ENCODE data around the gene LRRC36.
"Not testable (repeated sequence)": the region's sequence is repeated elsewhere in the genome, so short reads cannot be mapped to it uniquely, and the experiment has no call there.

LRRC36 gene

DNA sequence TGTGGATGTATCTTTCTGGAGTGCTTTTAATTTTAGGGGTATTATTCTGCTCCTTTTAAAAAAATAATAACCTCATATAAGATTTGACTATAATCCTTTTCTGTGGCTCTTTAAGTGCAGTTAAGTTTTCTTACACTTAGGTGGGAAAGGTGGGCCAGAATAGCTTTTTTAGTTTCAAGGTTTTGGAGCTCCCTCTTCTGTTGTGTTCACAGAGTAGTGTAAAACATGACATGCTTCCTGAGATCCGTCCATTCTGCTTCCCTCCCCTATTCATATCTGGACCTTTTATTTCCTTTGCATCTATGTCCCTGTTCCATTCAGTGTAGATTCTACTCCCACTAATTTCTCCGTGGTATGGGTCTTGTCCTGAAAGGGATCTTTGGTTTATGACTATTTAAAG is 12.8 kb downstream of the LRRC36 start:
- in situ Hi-C loops (cut with MboI; ENCODE audit: low sequenced_read_pairs), result no loop called here

- in situ Hi-C loops (cut with MboI; ENCODE audit: low sequenced_read_pairs), result no loop called here
These were observed 14.6 kb downstream of the LRRC36 start for GRCh38 chr16:67341250-67341649.

DNA sequence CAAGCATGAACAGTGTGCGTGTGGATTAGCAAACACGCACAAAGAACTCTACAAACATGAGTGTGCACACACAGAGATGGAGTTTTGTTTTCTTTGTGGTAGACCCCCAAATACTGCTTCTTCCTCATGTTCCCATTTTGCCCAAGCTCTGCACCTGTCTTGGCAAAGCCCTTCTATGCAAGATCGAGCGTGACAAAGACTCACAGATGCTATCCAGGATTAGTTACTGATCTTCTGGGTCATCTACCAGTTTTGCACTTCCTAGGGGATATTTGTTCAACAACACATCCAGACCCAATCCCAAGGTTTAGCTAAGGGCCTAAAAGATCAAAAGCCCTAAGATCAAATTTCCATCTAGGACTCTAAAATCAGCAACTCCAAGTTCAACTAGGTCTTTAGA is 16.0 kb downstream of the LRRC36 start:
- in situ Hi-C loops (cut with MboI; ENCODE audit: low sequenced_read_pairs), result no loop called here

- in situ Hi-C loops (cut with MboI; ENCODE audit: low sequenced_read_pairs), result no loop called here
These were observed 18.8 kb downstream of the LRRC36 start for GRCh38 chr16:67345401-67345800.

- in situ Hi-C loops (cut with MboI; ENCODE audit: low sequenced_read_pairs), result no loop called here
These were observed 19.7 kb downstream of the LRRC36 start for GRCh38 chr16:67346341-67346740.

GRCh38 chr16:67349172-67349571 is 22.6 kb downstream of the LRRC36 start:
- in situ Hi-C loops (cut with MboI; ENCODE audit: low sequenced_read_pairs), result no loop called here

DNA sequence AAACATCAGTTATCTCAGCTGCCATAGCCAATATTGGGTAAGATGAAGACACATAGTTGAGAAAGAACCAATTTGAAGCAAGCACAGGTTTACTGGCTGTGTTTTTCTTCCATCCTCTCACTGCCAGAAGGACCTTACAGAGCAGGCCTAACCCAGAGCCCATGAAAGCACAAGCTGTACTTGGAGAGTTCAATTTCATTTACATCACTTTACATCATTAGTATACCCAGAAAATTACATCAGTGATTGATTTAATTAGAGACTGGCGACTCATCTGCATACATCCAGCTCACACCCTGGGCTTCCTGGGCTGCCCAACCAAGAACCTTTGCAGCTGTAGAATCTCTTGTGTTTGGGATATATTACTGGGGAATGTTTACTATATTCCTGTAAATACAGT is 23.7 kb downstream of the LRRC36 start:
- in situ Hi-C loops (cut with MboI; ENCODE audit: low sequenced_read_pairs), result no loop called here

GRCh38 chr16:67352463-67352862 is 25.8 kb downstream of the LRRC36 start:
- in situ Hi-C loops (cut with MboI; ENCODE audit: low sequenced_read_pairs), result not testable (repeated sequence)

GRCh38 chr16:67356396-67356795 is 29.8 kb downstream of the LRRC36 start:
- in situ Hi-C loops (cut with MboI; ENCODE audit: low sequenced_read_pairs), result no loop called here

DNA sequence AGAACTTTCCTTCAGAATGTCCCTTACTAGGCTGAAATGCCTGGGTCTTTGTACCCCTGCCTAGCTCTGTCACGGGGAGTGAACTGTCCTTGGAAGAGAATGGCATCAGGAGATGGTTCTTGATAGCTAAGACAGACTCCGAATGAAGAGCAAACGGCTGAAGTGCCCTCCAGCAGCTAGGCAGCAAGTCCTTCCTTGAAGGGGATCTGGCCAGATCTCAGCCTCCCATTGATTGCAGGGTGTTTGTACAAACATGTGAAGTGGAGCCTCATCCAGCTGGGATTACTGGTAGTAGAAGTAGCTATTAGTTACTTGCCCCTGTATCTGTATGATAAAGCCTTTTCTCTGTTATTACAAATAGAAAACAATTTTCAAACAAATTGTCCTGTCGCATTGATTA is 30.9 kb downstream of the LRRC36 start:
- in situ Hi-C loops (cut with MboI; ENCODE audit: low sequenced_read_pairs), result no loop called here

- in situ Hi-C loops (cut with MboI; ENCODE audit: low sequenced_read_pairs), result not testable (repeated sequence)
These were observed 33.1 kb downstream of the LRRC36 start for GRCh38 chr16:67359540-67360269.

GRCh38 chr16:67361038-67361437 is 34.4 kb downstream of the LRRC36 start:
- in situ Hi-C loops (cut with MboI; ENCODE audit: low sequenced_read_pairs), result no loop called here

GRCh38 chr16:67364600-67365235 is 38.1 kb downstream of the LRRC36 start:
- in situ Hi-C loops (cut with MboI; ENCODE audit: low sequenced_read_pairs), result no loop called here

- in situ Hi-C loops (cut with MboI; ENCODE audit: low sequenced_read_pairs), result no loop called here
These were observed 44.0 kb downstream of the LRRC36 start for GRCh38 chr16:67370661-67371060.

- in situ Hi-C loops (cut with MboI; ENCODE audit: low sequenced_read_pairs), result no loop called here
These were observed 46.0 kb downstream of the LRRC36 start for GRCh38 chr16:67372664-67373063.

DNA sequence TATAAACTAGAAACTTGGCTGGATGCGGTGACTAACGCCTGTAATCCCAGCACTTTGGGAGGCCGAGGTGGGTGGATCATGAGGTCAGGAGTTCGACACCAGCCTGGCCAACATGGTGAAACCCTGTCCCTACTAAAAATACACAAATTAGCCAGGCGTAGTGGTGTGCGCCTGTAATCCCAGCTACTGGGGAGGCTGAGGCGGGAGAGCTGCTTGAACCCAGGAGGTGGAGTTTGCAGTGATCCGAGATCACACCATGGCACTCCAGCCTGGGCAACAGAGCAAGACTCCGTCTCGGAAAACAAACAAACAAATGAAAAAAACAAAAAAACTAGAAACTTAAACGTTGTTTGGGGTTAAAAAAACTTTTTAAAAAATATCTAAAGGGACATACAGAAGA is 49.4 kb downstream of the LRRC36 start:
- in situ Hi-C loops (cut with MboI; ENCODE audit: low sequenced_read_pairs), result not testable (repeated sequence)

DNA sequence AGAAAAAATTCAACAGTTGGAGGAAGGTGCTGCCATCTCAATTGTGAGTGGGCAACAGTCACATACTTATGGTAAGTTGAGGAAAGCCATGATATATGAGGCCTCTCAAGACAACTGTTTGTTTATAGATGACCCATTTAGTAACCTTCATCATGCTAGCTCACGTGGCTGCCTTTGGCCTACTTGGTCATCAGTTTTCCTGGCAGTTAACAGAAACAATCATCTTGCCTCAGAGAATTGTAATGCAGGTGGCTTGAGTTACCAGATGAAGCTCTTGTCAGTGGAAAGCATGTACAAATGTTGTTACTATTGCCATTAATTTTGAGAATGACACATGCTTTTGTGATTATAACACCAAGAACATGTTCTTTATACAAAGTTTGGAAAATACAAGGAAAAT is 52.0 kb downstream of the LRRC36 start:
- in situ Hi-C loops (cut with MboI; ENCODE audit: low sequenced_read_pairs), result no loop called here

- in situ Hi-C loops (cut with MboI; ENCODE audit: low sequenced_read_pairs), result no loop called here
These were observed 56.7 kb downstream of the LRRC36 start for GRCh38 chr16:67383284-67383683.

- in situ Hi-C loops (cut with MboI; ENCODE audit: low sequenced_read_pairs), result no loop called here
These were observed 58.3 kb downstream of the LRRC36 start for GRCh38 chr16:67384778-67385510.

DNA sequence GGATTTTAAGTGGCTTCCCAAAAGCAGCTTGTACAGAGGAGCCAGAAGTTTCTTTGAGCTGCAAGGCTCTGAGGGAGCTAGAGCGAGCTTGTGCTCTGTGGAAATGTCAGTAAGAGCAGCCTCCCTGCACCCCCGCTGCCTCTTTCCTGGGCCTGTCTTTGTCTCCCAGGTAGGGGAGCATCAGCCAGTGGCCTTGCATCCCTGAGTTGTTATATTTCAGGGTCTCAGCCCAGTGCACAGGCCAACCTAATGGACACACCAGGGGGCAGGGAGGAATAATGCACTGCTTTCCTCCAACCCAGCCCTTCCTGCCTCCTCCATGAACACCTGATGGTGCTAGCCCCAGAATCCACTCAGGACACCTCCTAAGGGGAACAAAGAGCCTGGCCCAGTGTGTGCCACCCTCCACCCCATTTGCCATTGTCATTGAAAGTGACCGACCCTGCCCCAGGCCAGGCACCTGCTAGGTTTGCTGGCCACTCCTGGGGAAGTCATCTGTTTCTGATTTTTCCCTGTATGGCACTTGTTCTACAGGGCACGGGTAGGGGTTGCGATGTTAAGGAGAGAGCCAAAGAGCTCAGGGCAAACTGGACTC is 60.3 kb downstream of the LRRC36 start:
- in situ Hi-C loops (cut with MboI; ENCODE audit: low sequenced_read_pairs), result no loop called here

DNA sequence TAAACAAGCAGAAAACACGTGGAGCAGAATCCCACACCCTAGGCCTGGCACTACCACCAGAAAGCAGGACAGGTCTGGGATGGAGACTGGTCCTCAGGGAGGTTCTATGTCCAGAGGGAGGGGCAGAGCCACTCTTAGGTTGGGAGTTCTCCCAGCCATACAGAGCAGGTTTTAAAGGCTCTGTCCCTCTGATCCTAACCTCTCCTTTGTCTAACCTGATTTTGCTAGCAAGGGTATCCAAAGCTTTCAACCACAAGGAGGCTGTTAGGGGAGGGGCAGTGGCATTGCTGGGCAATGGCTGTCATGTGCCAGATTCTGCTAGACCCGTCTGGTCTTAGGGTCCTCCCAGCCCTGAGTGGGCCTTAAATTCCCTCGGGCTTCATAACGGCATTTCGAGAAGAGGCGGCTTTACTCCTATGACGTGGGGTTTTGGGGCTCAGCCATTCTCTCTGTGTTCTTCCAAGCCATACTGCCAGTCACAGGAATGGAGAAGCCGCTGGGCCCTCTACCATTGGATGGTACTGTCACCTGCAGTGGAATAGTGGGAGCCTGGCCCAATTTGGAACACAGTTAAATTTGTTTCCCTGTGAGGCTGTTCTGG is 61.0 kb downstream of the LRRC36 start:
- in situ Hi-C loops (cut with MboI; ENCODE audit: low sequenced_read_pairs), result no loop called here
